ENCODE results near the gene SLC43A2. TPM values are rescaled to one million over a fixed set of nuclear protein-coding genes. Genes with fewer than 3 reads are reported as not detected.
"Not testable (repeated sequence)": the region's sequence is repeated elsewhere in the genome, so short reads cannot be mapped to it uniquely, and the experiment has no call there.

SLC43A2 gene
- total RNA-seq, 1 experiment from 2014 or later: 12.6 TPM

DNA sequence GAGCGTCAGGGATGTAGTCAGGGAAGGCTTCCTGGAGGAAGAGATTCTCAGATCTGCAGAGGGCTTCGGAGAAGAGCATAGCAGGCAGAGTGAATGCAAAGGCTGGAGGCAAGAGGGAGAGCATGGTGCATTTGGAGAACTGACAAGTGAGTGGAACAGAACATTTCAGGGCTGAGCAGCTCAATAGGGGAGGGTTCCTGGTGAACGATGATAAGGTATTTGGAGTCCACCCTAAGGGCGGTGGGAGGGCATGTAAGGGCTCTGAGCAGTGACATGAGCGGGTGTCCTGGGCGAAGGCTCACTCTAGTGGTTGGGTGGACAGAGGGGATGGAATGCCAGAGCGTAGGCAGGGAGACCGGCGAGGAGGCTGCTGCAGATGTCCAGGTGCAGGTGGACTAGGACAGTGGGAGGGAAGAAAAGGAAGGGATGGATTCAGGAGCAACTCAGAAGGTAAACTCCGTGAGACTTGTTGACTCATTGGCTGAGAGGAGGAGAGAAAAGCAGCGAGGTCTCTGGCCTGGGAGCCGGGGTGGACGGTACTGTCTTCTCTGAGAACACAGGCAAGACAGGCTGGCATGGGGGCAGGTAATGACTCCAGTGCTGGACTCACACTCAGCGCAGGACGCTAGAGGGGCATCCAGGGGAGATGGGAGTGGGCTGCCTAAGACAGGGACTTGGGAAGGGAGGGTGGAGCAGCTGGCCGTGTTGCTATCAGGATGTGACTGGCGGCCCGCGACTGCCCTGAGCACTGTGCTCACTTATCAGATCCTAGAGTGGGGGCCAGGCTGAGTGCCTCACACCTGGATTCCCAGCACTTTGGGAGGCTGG, 64.6 kb downstream of the SLC43A2 start:
- Histone ChIP-seq H3K9ac (ENCODE audit: low read length) (no peak overlapping the region), H3K27me3 (ENCODE audit: insufficient read depth, low read length) (no peaks in the 10 kb centered on the region), H4K20me1 (ENCODE audit: insufficient read depth) (peaks cover 3% of the 10 kb centered on the region; the same call in 1 of the 2 replicates), H3K4me2 (ENCODE audit: low read length) (no peak overlapping the region), H2AFZ (ENCODE audit: low read depth, low read length, poor library complexity, severe bottlenecking) (no peak overlapping the region), H3K9me2 (ENCODE audit: insufficient read depth) (no peaks in the 10 kb centered on the region), H3K4me3 (replicated peaks in 1 of 2; ENCODE audit: low read depth in 1 of 2, low read length in 2 of 2) (no peak overlapping the region), H3K36me3 (ENCODE audit: control insufficient read depth in 1 of 2, insufficient read depth in 2 of 2, low read length in 2 of 2) (no peaks in the 10 kb centered on the region; a peak in 1 of 4 replicates), H3K79me2 (ENCODE audit: insufficient read depth, low read length) (peaks cover 31% of the 10 kb centered on the region), H3K9me3 (ENCODE audit: control insufficient read depth in 1 of 2, insufficient read depth in 1 of 2, low read depth in 1 of 2, low read length in 2 of 2) (no peaks in the 10 kb centered on the region), H3K27ac (ENCODE audit: low read depth, low read length) (no peak overlapping the region), H3K4me1 (ENCODE audit: control insufficient read depth in 1 of 2, insufficient read depth in 2 of 2, low read length in 2 of 2) (peaks cover 5 to 22% of the 10 kb centered on the region in 2 experiments; a peak in 3 of 4 replicates)
- ATAC-seq (no peak), DNase-seq (ENCODE audit: low read depth, low spot score) (no peak)
- intact Hi-C loops (cut with micrococcal nuclease): loop anchor here (2.0 kb wide), 1 partner anchor 153 kb away; no protein-coding TSS in a partner anchor
- POLR2A ChIA-PET: no interaction called here
- no TSS peak for BruUV-seq (replicated peaks)
- RAD21 ChIA-PET (ENCODE audit: low non-redundant PET in 1 of 2, low total read pairs in 2 of 2, uncharacterized antibody in 2 of 2, unreplicated experiment in 2 of 2): interaction anchor here in 1 of 2 experiments (1.0 kb wide), 1 partner anchor 10 kb away, joined by 3 read pairs; no protein-coding TSS in a partner anchor
- CTCF ChIA-PET: interaction anchor here (2.7 kb wide), 1 partner anchor 10 kb away, joined by 16 read pairs; no protein-coding TSS in a partner anchor
- TF ChIP-seq, protein P1, sequence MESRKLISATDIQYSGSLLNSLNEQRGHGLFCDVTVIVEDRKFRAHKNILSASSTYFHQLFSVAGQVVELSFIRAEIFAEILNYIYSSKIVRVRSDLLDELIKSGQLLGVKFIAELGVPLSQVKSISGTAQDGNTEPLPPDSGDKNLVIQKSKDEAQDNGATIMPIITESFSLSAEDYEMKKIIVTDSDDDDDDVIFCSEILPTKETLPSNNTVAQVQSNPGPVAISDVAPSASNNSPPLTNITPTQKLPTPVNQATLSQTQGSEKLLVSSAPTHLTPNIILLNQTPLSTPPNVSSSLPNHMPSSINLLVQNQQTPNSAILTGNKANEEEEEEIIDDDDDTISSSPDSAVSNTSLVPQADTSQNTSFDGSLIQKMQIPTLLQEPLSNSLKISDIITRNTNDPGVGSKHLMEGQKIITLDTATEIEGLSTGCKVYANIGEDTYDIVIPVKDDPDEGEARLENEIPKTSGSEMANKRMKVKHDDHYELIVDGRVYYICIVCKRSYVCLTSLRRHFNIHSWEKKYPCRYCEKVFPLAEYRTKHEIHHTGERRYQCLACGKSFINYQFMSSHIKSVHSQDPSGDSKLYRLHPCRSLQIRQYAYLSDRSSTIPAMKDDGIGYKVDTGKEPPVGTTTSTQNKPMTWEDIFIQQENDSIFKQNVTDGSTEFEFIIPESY (IDR thresholded peaks at IDR 0.05; ENCODE audit: extremely low read depth, insufficient replicate concordance, low read length): no peak
- TF ChIP-seq CEBPB (IDR thresholded peaks at IDR 0.05; ENCODE audit: low read depth) (no peak), EZH2phosphoT487 (IDR thresholded peaks at IDR 0.05; ENCODE audit: borderline replicate concordance) (no peak), TCF7L2 (IDR thresholded peaks at IDR 0.05; ENCODE audit: borderline replicate concordance, extremely low read depth, insufficient read depth, insufficient read length) (no peak), SIN3A (IDR thresholded peaks at IDR 0.05; ENCODE audit: low read depth) (no peak), SRF (IDR thresholded peaks at IDR 0.05; ENCODE audit: low read depth) (no peak), CBX3 (IDR thresholded peaks at IDR 0.05; ENCODE audit: low read depth) (no peak), ZNF274 (IDR thresholded peaks at IDR 0.05; ENCODE audit: low read depth, low read length) (no peak)
- TF ChIP-seq, protein P2, sequence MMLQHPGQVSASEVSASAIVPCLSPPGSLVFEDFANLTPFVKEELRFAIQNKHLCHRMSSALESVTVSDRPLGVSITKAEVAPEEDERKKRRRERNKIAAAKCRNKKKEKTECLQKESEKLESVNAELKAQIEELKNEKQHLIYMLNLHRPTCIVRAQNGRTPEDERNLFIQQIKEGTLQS (IDR thresholded peaks at IDR 0.05): no peak
- TF ChIP-seq, protein P3, sequence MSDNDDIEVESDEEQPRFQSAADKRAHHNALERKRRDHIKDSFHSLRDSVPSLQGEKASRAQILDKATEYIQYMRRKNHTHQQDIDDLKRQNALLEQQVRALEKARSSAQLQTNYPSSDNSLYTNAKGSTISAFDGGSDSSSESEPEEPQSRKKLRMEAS (IDR thresholded peaks at IDR 0.05): no peak

DNA sequence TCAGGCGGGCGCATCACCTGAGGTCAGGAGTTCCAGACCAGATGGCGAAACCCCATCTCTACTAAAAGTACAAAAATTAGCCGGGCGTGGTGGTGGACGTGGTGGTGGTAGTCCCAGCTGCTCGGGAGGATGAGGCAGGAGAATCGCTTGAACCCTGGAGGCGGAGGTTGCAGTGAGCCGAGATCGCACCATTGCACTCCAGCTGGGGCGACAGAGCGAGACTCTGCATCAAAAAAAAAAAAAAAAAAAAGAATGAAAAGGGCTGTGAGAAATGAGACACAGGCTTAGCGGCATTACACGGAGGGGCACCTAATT, 65.2 kb downstream of the SLC43A2 start:
- H3K4me2 ChIP-seq (ENCODE audit: low read length): peak overlapping the region; percentile 64; the same call in 1 of the 2 replicates
- DNase-seq (ENCODE audit: low read depth, low spot score); H3K9me3 ChIP-seq (ENCODE audit: control insufficient read depth in 1 of 2, insufficient read depth in 1 of 2, low read depth in 1 of 2, low read length in 2 of 2); H3K9me2 ChIP-seq (ENCODE audit: insufficient read depth); H3K36me3 ChIP-seq (ENCODE audit: control insufficient read depth in 1 of 2, insufficient read depth in 2 of 2, low read length in 2 of 2); H4K20me1 ChIP-seq (ENCODE audit: insufficient read depth); BruUV-seq (replicated peaks); H2AFZ ChIP-seq (ENCODE audit: low read depth, low read length, poor library complexity, severe bottlenecking); RAD21 ChIA-PET (ENCODE audit: low non-redundant PET in 1 of 2, low total read pairs in 2 of 2, uncharacterized antibody in 2 of 2, unreplicated experiment in 2 of 2); H3K4me3 ChIP-seq (replicated peaks in 1 of 2; ENCODE audit: low read depth in 1 of 2, low read length in 2 of 2); POLR2A ChIA-PET; H3K27ac ChIP-seq (ENCODE audit: low read depth, low read length); H3K27me3 ChIP-seq (ENCODE audit: insufficient read depth, low read length); ATAC-seq; H3K9ac ChIP-seq (ENCODE audit: low read length): not testable (repeated sequence)
- CTCF ChIA-PET: interaction anchor here (2.7 kb wide), 1 partner anchor 11 kb away, joined by 16 read pairs; no protein-coding TSS in a partner anchor
- H3K79me2 ChIP-seq (ENCODE audit: insufficient read depth, low read length): peaks cover 36% of the 10 kb centered on the region
- intact Hi-C loops (cut with micrococcal nuclease): loop anchor here (2.0 kb wide), 1 partner anchor 153 kb away; no protein-coding TSS in a partner anchor
- peaks cover 5 to 22% of the 10 kb centered on the region in 2 experiments; a peak in 3 of 4 replicates for H3K4me1 ChIP-seq (ENCODE audit: control insufficient read depth in 1 of 2, insufficient read depth in 2 of 2, low read length in 2 of 2)
